ENCODE results near the gene TSNAXIP1. TPM values are rescaled to one million over a fixed set of nuclear protein-coding genes. Genes with fewer than 3 reads are reported as not detected.

TSNAXIP1 gene
- total RNA-seq, 2 experiments from 2014 or later: 0.47 to 0.63 TPM

GRCh38 chr16:67770346-67770991, 36.2 kb upstream of the TSNAXIP1 start:
- H3K9me3 Mint-ChIP-seq (ENCODE audit: insufficient read depth): no peaks in the 10 kb centered on the region
- H3K4me3 Mint-ChIP-seq: no peak overlapping the region
- H3K27ac Mint-ChIP-seq: no peak overlapping the region
- DNase-seq (no peak), ATAC-seq (no peak)
- H3K27me3 Mint-ChIP-seq (ENCODE audit: low read depth): no peaks in the 10 kb centered on the region
- H3K36me3 Mint-ChIP-seq (ENCODE audit: low read depth): peaks cover 21% of the 10 kb centered on the region
- POLR2A ChIA-PET: no interaction called here
- CTCF ChIA-PET: interaction anchor here (1.2 to 1.5 kb wide), 3 partner anchors 10 to 113 kb away, joined by 4 read pairs; no protein-coding TSS in a partner anchor
- H3K4me1 Mint-ChIP-seq (ENCODE audit: low read depth): no peaks in the 10 kb centered on the region

- ChIA-PET POLR2A (no interaction called here), CTCF (interaction anchor here (1.2 to 1.5 kb wide), 2 partner anchors 43 to 252 kb away, joined by 4 to 6 read pairs; no protein-coding TSS in a partner anchor)
- Mint-ChIP-seq H3K36me3 (ENCODE audit: low read depth) (peaks cover 21% of the 10 kb centered on the region), H3K27me3 (ENCODE audit: low read depth) (no peaks in the 10 kb centered on the region), H3K27ac (peak overlapping the region; percentile 8), H3K4me1 (ENCODE audit: low read depth) (no peaks in the 10 kb centered on the region), H3K4me3 (no peak overlapping the region), H3K9me3 (ENCODE audit: insufficient read depth) (no peaks in the 10 kb centered on the region)
- ATAC-seq: no peak
- DNase-seq: no peak
Measured at GRCh38 chr16:67773099-67773498, 33.6 kb upstream of the TSNAXIP1 start.

GRCh38 chr16:67773569-67774456, 32.9 kb upstream of the TSNAXIP1 start:
- Mint-ChIP-seq H3K36me3 (ENCODE audit: low read depth) (peaks cover 21% of the 10 kb centered on the region), H3K4me3 (no peak overlapping the region), H3K27me3 (ENCODE audit: low read depth) (no peaks in the 10 kb centered on the region), H3K27ac (peak overlapping the region; percentile 8), H3K9me3 (ENCODE audit: insufficient read depth) (no peaks in the 10 kb centered on the region), H3K4me1 (ENCODE audit: low read depth) (no peaks in the 10 kb centered on the region)
- DNase-seq (no peak), ATAC-seq (no peak)
- POLR2A ChIA-PET: no interaction called here
- CTCF ChIA-PET: interaction anchor here (1.1 to 1.5 kb wide), 2 partner anchors 43 to 253 kb away, joined by 3 to 6 read pairs; no protein-coding TSS in a partner anchor

- Mint-ChIP-seq H3K27ac (no peak overlapping the region), H3K4me3 (no peak overlapping the region), H3K36me3 (ENCODE audit: low read depth) (peaks cover 21% of the 10 kb centered on the region), H3K9me3 (ENCODE audit: insufficient read depth) (no peaks in the 10 kb centered on the region), H3K4me1 (ENCODE audit: low read depth) (peaks cover 4% of the 10 kb centered on the region), H3K27me3 (ENCODE audit: low read depth) (no peaks in the 10 kb centered on the region)
- no peak for DNase-seq
- ChIA-PET CTCF (interaction anchor here (1.1 kb wide), 1 partner anchor 253 kb away, joined by 3 read pairs; no protein-coding TSS in a partner anchor), POLR2A (no interaction called here)
- no peak for ATAC-seq
Measured at GRCh38 chr16:67774457-67774853, 32.2 kb upstream of the TSNAXIP1 start.

- Mint-ChIP-seq H3K9me3 (ENCODE audit: insufficient read depth) (no peaks in the 10 kb centered on the region), H3K36me3 (ENCODE audit: low read depth) (peaks cover 22% of the 10 kb centered on the region), H3K27ac (no peak overlapping the region), H3K4me3 (no peak overlapping the region), H3K27me3 (ENCODE audit: low read depth) (no peaks in the 10 kb centered on the region), H3K4me1 (ENCODE audit: low read depth) (peaks cover 10% of the 10 kb centered on the region)
- DNase-seq (no peak), ATAC-seq (no peak)
- POLR2A ChIA-PET: no interaction called here
- CTCF ChIA-PET: no interaction called here
Measured at GRCh38 chr16:67775273-67775672, 31.4 kb upstream of the TSNAXIP1 start.

- Mint-ChIP-seq H3K36me3 (ENCODE audit: low read depth) (peaks cover 16% of the 10 kb centered on the region), H3K27me3 (ENCODE audit: low read depth) (no peaks in the 10 kb centered on the region), H3K27ac (peak overlapping the region; percentile 13), H3K9me3 (ENCODE audit: insufficient read depth) (no peaks in the 10 kb centered on the region), H3K4me1 (ENCODE audit: low read depth) (peaks cover 25% of the 10 kb centered on the region), H3K4me3 (no peak overlapping the region)
- ATAC-seq (no peak), DNase-seq (no peak)
- ChIA-PET POLR2A (interaction anchor here (0.6 to 0.7 kb wide), 2 partner anchors 86 to 151 kb away, joined by 3 read pairs; no protein-coding TSS in a partner anchor), CTCF (interaction anchor here (1.2 to 1.9 kb wide), 5 partner anchors 22 to 258 kb away, joined by 3 to 10 read pairs (median 4); no protein-coding TSS in a partner anchor)
Measured at GRCh38 chr16:67779256-67780014, 27.3 kb upstream of the TSNAXIP1 start.

GRCh38 chr16:67780847-67781564, 25.7 kb upstream of the TSNAXIP1 start:
- ChIA-PET CTCF (interaction anchor here (0.8 to 2.0 kb wide), 9 partner anchors 11 to 260 kb away, joined by 3 to 10 read pairs (median 5); partner anchors contain the start of genes C16orf86 and ENKD1), POLR2A (interaction anchor here (1.0 to 1.1 kb wide), 4 partner anchors 56 to 226 kb away, joined by 3 read pairs; partner anchors contain the start of genes GFOD2 and PSMB10)
- H3K27ac Mint-ChIP-seq: peak overlapping the region; percentile 87
- DNase-seq (no peak), ATAC-seq (peak; percentile 17)
- no peaks in the 10 kb centered on the region for H3K9me3 Mint-ChIP-seq (ENCODE audit: insufficient read depth)
- H3K27me3 Mint-ChIP-seq (ENCODE audit: low read depth): no peaks in the 10 kb centered on the region
- peaks cover 25% of the 10 kb centered on the region for H3K4me1 Mint-ChIP-seq (ENCODE audit: low read depth)
- H3K36me3 Mint-ChIP-seq (ENCODE audit: low read depth): peaks cover 13% of the 10 kb centered on the region
- H3K4me3 Mint-ChIP-seq: no peak overlapping the region

- H3K36me3 Mint-ChIP-seq (ENCODE audit: low read depth): peaks cover 13% of the 10 kb centered on the region
- ChIA-PET POLR2A (interaction anchor here (1.0 to 1.1 kb wide), 3 partner anchors 57 to 155 kb away, joined by 3 read pairs; partner anchors contain the start of genes GFOD2 and PSMB10), CTCF (interaction anchor here (0.8 to 2.0 kb wide), 6 partner anchors 11 to 261 kb away, joined by 3 to 9 read pairs (median 4); partner anchors contain the start of genes C16orf86 and ENKD1)
- no peaks in the 10 kb centered on the region for H3K27me3 Mint-ChIP-seq (ENCODE audit: low read depth)
- peak overlapping the region; percentile 87 for H3K27ac Mint-ChIP-seq
- peak; percentile 85 for ATAC-seq
- no peak overlapping the region for H3K4me3 Mint-ChIP-seq
- H3K4me1 Mint-ChIP-seq (ENCODE audit: low read depth): peaks cover 25% of the 10 kb centered on the region
- no peaks in the 10 kb centered on the region for H3K9me3 Mint-ChIP-seq (ENCODE audit: insufficient read depth)
- peak; percentile 55 for DNase-seq
Measured at GRCh38 chr16:67781565-67781921, 25.1 kb upstream of the TSNAXIP1 start.

GRCh38 chr16:67782567-67783352, 23.9 kb upstream of the TSNAXIP1 start:
- Mint-ChIP-seq H3K4me1 (ENCODE audit: low read depth) (peaks cover 29% of the 10 kb centered on the region), H3K27me3 (ENCODE audit: low read depth) (no peaks in the 10 kb centered on the region), H3K4me3 (no peak overlapping the region), H3K27ac (no peak overlapping the region), H3K36me3 (ENCODE audit: low read depth) (peaks cover 15% of the 10 kb centered on the region), H3K9me3 (ENCODE audit: insufficient read depth) (no peaks in the 10 kb centered on the region)
- POLR2A ChIA-PET: no interaction called here
- DNase-seq (no peak), ATAC-seq (no peak)
- CTCF ChIA-PET: interaction anchor here (0.7 kb wide), 1 partner anchor 228 kb away, joined by 3 read pairs; no protein-coding TSS in a partner anchor

GRCh38 chr16:67783353-67783725, 23.4 kb upstream of the TSNAXIP1 start:
- no peaks in the 10 kb centered on the region for H3K27me3 Mint-ChIP-seq (ENCODE audit: low read depth)
- CTCF ChIA-PET: no interaction called here

More at GRCh38 chr16:67783353-67783725, 23.4 kb upstream of the TSNAXIP1 start:
- peaks cover 29% of the 10 kb centered on the region for H3K4me1 Mint-ChIP-seq (ENCODE audit: low read depth)
- no peak overlapping the region for H3K27ac Mint-ChIP-seq
- ATAC-seq: no peak
- DNase-seq: no peak
- no peaks in the 10 kb centered on the region for H3K9me3 Mint-ChIP-seq (ENCODE audit: insufficient read depth)
- peaks cover 15% of the 10 kb centered on the region for H3K36me3 Mint-ChIP-seq (ENCODE audit: low read depth)
- no peak overlapping the region for H3K4me3 Mint-ChIP-seq
- POLR2A ChIA-PET: interaction anchor here (0.8 kb wide), 1 partner anchor 199 kb away, joined by 3 read pairs; no protein-coding TSS in a partner anchor
